Neural cell (in vitro differentiated cells): ENCODE results near the gene LONRF2. TPM values are rescaled to one million over a fixed set of nuclear protein-coding genes. Genes with fewer than 3 reads are reported as not detected.

Experiments
- H2AFZ ChIP-seq: fragments of 200-600, 300-800 bp; sonication (generic), shearing (Covaris generic); 2 replicates; pipeline ENCODE4 v1.6.0; 2014; ENCODE audit warnings: low read depth, mild to moderate bottlenecking, antibody characterized with exemption, low read length, moderate library complexity
- H3F3A ChIP-seq: fragments of 200-600 bp; shearing (Covaris generic); 2 replicates; pipeline ENCODE4 v1.6.1; 2016; ENCODE audit warnings: mild to moderate bottlenecking, moderate library complexity, mixed read lengths, antibody characterized with exemption, low read length; ENCODE audit not compliant: insufficient read depth, poor library complexity, severe bottlenecking
- H3K27ac ChIP-seq: fragments of 200-600, 300-800 bp; sonication (generic), shearing (Covaris generic); 2 replicates; pipeline ENCODE4 v1.5.1; 2014; ENCODE audit warnings: mild to moderate bottlenecking, low read length, moderate library complexity
- H3K27me3 ChIP-seq: fragments of 300-800, 200-600 bp; sonication (generic), shearing (Covaris generic); 2 replicates; pipeline ENCODE4 v1.6.0; 2014; ENCODE audit warnings: mild to moderate bottlenecking, low read depth, low read length, moderate library complexity; ENCODE audit not compliant: insufficient read depth
- H3K36me3 ChIP-seq: fragments of 300-800, 200-600 bp; sonication (generic), shearing (Covaris generic); 2 replicates; pipeline ENCODE4 v1.5.1; 2014; ENCODE audit warnings: mild to moderate bottlenecking, antibody characterized with exemption, low read length, moderate library complexity; ENCODE audit not compliant: insufficient read depth
- H3K4me2 ChIP-seq: fragments of 300-800, 200-600 bp; sonication (generic), shearing (Covaris generic); 2 replicates; pipeline ENCODE4 v1.6.0; 2014; ENCODE audit warnings: mild to moderate bottlenecking, low read length
- H3K4me3 ChIP-seq: fragments of 300-800, 200-600 bp; sonication (generic), shearing (Covaris generic); 2 replicates; pipeline ENCODE4 v1.5.1; 2014; ENCODE audit warnings: mild to moderate bottlenecking, low read length, moderate library complexity
- H3K79me2 ChIP-seq: fragments of 200-600 bp; shearing (Covaris generic); replicated peaks from 2 replicates; pipeline ENCODE4 v1.6.0; 2014; ENCODE audit warnings: mild to moderate bottlenecking, low read length, moderate library complexity; ENCODE audit not compliant: insufficient read depth
- H3K9ac ChIP-seq: fragments of 300-800, 200-600 bp; sonication (generic), shearing (Covaris generic); 2 replicates; pipeline ENCODE4 v1.6.1; 2016; ENCODE audit warnings: mild to moderate bottlenecking, low read length, mixed read lengths
- H3K9me2 ChIP-seq: fragments of 200-600 bp; shearing (Covaris generic); 2 replicates; pipeline ENCODE4 v1.6.1; 2016; ENCODE audit warnings: mild to moderate bottlenecking, low read length, mixed read lengths; ENCODE audit not compliant: insufficient read depth
- H3K9me3 ChIP-seq: fragments of 200-600, 300-800 bp; sonication (generic), shearing (Covaris generic); 2 replicates; pipeline ENCODE4 v1.6.1; 2016; ENCODE audit warnings: mild to moderate bottlenecking, mixed run types, low read length, moderate library complexity, mixed read lengths
- H4K20me1 ChIP-seq: fragments of 200-600 bp; shearing (Covaris generic); 2 replicates; pipeline ENCODE4 v1.6.1; 2016; ENCODE audit warnings: mild to moderate bottlenecking, mixed run types; ENCODE audit not compliant: insufficient read depth
- CTCF ChIP-seq: fragments of 450-650 bp; IDR thresholded peaks from 2 replicates; pipeline ENCODE4 v1.5.1; 2014; ENCODE audit warnings: antibody characterized with exemption, mild to moderate bottlenecking, moderate library complexity; ENCODE audit not compliant: poor library complexity, severe bottlenecking
- EP300 ChIP-seq: fragments of 450-650 bp; conservative IDR thresholded peaks from 2 replicates; pipeline ENCODE4 v1.6.1; 2014; ENCODE audit warnings: antibody characterized with exemption, mild to moderate bottlenecking, moderate library complexity; ENCODE audit not compliant: poor library complexity, severe bottlenecking
- EZH2 ChIP-seq: fragments of 200-600, 300-800 bp; shearing (Covaris generic), sonication (generic); IDR thresholded peaks from 2 replicates; pipeline ENCODE4 v1.6.1; 2014; ENCODE audit warnings: antibody characterized with exemption, low read length, borderline replicate concordance, mild to moderate bottlenecking; ENCODE audit not compliant: insufficient read depth, poor library complexity, severe bottlenecking
- MXI1 ChIP-seq: fragments of 450-650 bp; conservative IDR thresholded peaks from 2 replicates; pipeline ENCODE4 v1.6.1; 2014; ENCODE audit warnings: antibody characterized with exemption, mild to moderate bottlenecking; ENCODE audit not compliant: poor library complexity, severe bottlenecking
- POLR2AphosphoS5 ChIP-seq: IDR thresholded peaks from 2 replicates; pipeline ENCODE4 v1.6.1; 2012
- RAD21 ChIP-seq: fragments of 450-650 bp; conservative IDR thresholded peaks from 2 replicates; pipeline ENCODE4 v1.6.1; 2014; ENCODE audit warnings: antibody characterized with exemption, mild to moderate bottlenecking, moderate library complexity
- REST ChIP-seq: IDR thresholded peaks from 2 replicates; pipeline ENCODE4 v1.6.1; 2012; ENCODE audit warnings: borderline replicate concordance
- SMC3 ChIP-seq: fragments of 450-650 bp; conservative IDR thresholded peaks from 2 replicates; pipeline ENCODE4 v1.6.1; 2014; ENCODE audit warnings: antibody characterized with exemption, mild to moderate bottlenecking, moderate library complexity; ENCODE audit not compliant: poor library complexity
- TAF1 ChIP-seq: IDR thresholded peaks from 2 replicates; pipeline ENCODE4 v1.6.1; 2012; ENCODE audit warnings: low read depth
- polyA plus RNA-seq: library from polyadenylated mRNA; depleted of rRNA; stranded (reverse); fragments of >200 nt; gene quantifications from 2 replicates; pipeline ENCODE4 v1.2.3, GENCODE V29; 2014

The LONRF2 gene
- polyA plus RNA-seq, 1 donor from 2014 or later = 20.7 TPM

GRCh38 chr2:100274566-100275199 is 47.6 kb downstream of the LONRF2 start:
- Histone ChIP-seq H3K36me3 (no peaks in the 10 kb centered on the region), H3K4me2 (no peak overlapping the region), H3K9me3 (no peaks in the 10 kb centered on the region), H3K4me3 (no peak overlapping the region), H3K27ac (no peak overlapping the region), H3F3A (no peaks in the 10 kb centered on the region), H3K9me2 (no peaks in the 10 kb centered on the region), H2AFZ (no peak overlapping the region), H3K79me2 (no peaks in the 10 kb centered on the region), H3K9ac (no peak overlapping the region), H4K20me1 (no peaks in the 10 kb centered on the region), H3K27me3 (no peaks in the 10 kb centered on the region)
- TF ChIP-seq TAF1 = no peak
- no peak for TF ChIP-seq MXI1
- no peak for TF ChIP-seq EZH2
- TF ChIP-seq RAD21 = no peak
- no peak for TF ChIP-seq CTCF
- no peak for TF ChIP-seq REST
- TF ChIP-seq SMC3 = no peak
- TF ChIP-seq POLR2AphosphoS5 = no peak
- no peak for TF ChIP-seq EP300

- no peaks in the 10 kb centered on the region for H3K9me3 ChIP-seq
- no peak overlapping the region for H2AFZ ChIP-seq
- H3K79me2 ChIP-seq = no peaks in the 10 kb centered on the region
- H3K9ac ChIP-seq = no peak overlapping the region
- no peaks in the 10 kb centered on the region for H3K36me3 ChIP-seq
- no peak overlapping the region for H3K27ac ChIP-seq
- H4K20me1 ChIP-seq = no peaks in the 10 kb centered on the region
- H3K27me3 ChIP-seq = no peaks in the 10 kb centered on the region
- H3K4me3 ChIP-seq = no peak overlapping the region
- no peaks in the 10 kb centered on the region for H3K9me2 ChIP-seq
- no peaks in the 10 kb centered on the region for H3F3A ChIP-seq
- TF ChIP-seq CTCF (no peak), RAD21 (no peak), SMC3 (no peak), MXI1 (no peak), EZH2 (no peak), POLR2AphosphoS5 (no peak), TAF1 (no peak), EP300 (no peak), REST (no peak)
- H3K4me2 ChIP-seq = no peak overlapping the region
Observed at GRCh38 chr2:100274076-100274475, 48.2 kb downstream of the LONRF2 start.
